ENCODE results near the gene BAIAP2L1. TPM values are rescaled to one million over a fixed set of nuclear protein-coding genes. Genes with fewer than 3 reads are reported as not detected.

Gene BAIAP2L1
- total RNA-seq, 6 experiments from 2014 or later: 9.1 to 29.5 (median 25.2) TPM

DNA sequence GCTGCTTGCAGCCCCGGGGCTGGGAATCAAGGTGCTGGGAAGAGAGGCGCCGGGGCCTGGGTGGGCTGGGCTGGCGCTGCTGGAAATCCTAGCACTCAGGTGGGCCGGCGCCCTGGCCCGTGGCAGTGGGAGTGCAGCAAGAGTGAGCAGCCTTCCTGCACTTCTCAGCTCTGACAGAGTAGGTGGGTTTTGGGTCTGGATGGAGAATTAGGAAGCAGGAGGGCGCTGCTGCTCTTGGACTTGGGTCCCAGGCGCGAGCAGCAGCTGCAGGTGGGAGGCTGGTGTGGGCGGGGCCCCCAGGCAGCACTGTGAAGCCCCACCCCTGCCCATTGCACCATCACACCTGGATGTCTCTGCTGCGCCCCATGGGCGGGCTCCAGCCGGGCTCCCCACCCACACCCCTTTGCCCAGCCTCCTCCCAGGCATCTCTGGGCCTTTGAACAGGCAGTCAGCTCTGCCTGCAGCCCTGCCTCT, 113.4 kb downstream of the BAIAP2L1 start:
- Histone ChIP-seq H3K4me1 (peaks cover 0 to 54% (median 18%) of the 10 kb centered on the region in 4 donors), H3K27me3 (no peaks in the 10 kb centered on the region), H3K27ac (peak overlapping the region in 1 of 3 donors; percentile 98), H3K4me3 (no peak overlapping the region), H3K36me3 (peaks cover 0 to 22% (median 13%) of the 10 kb centered on the region in 4 donors), H3K9me3 (no peaks in the 10 kb centered on the region)
- ATAC-seq: peak; percentile 8 to 17 (median 10)
- intact Hi-C loops (cut with DNase I): no loop called here
- WGBS (ENCODE audit: insufficient coverage, low coverage, low lambda C conversion rate, missing lambda C conversion rate): no CpG with 5 or more reads among the region's 14 CpGs
- no peak for TF ChIP-seq POLR2A (IDR thresholded peaks at IDR 0.05)
- TF ChIP-seq, protein P1, sequence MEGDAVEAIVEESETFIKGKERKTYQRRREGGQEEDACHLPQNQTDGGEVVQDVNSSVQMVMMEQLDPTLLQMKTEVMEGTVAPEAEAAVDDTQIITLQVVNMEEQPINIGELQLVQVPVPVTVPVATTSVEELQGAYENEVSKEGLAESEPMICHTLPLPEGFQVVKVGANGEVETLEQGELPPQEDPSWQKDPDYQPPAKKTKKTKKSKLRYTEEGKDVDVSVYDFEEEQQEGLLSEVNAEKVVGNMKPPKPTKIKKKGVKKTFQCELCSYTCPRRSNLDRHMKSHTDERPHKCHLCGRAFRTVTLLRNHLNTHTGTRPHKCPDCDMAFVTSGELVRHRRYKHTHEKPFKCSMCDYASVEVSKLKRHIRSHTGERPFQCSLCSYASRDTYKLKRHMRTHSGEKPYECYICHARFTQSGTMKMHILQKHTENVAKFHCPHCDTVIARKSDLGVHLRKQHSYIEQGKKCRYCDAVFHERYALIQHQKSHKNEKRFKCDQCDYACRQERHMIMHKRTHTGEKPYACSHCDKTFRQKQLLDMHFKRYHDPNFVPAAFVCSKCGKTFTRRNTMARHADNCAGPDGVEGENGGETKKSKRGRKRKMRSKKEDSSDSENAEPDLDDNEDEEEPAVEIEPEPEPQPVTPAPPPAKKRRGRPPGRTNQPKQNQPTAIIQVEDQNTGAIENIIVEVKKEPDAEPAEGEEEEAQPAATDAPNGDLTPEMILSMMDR (IDR thresholded peaks at IDR 0.05): no peak
- DNase-seq: peak; percentile 57 to 73 (median 58)

GRCh38 chr7:98286701-98287485, 114.0 kb downstream of the BAIAP2L1 start:
- Histone ChIP-seq H3K27ac (peak overlapping the region; percentile 48 to 98 (median 95)), H3K27me3 (no peaks in the 10 kb centered on the region), H3K4me3 (no peak overlapping the region), H3K4me1 (peaks cover 0 to 54% (median 18%) of the 10 kb centered on the region in 4 donors), H3K9me3 (no peaks in the 10 kb centered on the region), H3K36me3 (peaks cover 0 to 16% (median 7%) of the 10 kb centered on the region in 4 donors)
- no peak for DNase-seq
- TF ChIP-seq POLR2A (IDR thresholded peaks at IDR 0.05): no peak
- WGBS (ENCODE audit: insufficient coverage, low coverage, low lambda C conversion rate, missing lambda C conversion rate): 45% methylated on average over 4 of the region's 21 CpGs
- intact Hi-C loops (cut with DNase I): no loop called here
- no peak for ATAC-seq

DNA sequence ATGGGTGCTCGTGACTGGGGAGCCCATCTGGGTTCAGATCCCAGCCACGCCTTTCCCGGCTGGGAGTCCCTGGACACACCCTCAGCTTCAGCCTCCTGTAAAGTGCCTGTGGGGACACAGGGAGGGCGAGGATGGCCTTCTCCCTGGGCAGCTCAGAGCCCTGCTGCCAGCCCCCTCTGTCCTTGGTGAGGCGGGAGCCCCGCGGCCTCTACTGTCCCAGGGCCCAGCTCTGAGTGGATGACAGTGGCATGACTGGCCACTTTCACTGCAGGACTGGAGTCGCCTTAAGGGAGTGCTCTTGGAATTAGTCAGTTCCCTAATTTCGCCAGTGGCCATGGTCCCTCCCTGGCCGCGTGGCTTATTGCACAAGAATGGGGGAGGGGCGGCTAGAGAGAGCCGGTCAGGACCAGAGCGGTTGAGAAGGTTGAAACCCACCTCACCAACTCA, 114.8 kb downstream of the BAIAP2L1 start:
- DNase-seq: peak; percentile 76 to 83 (median 77)
- peak; percentile 58 for TF ChIP-seq POLR2A (IDR thresholded peaks at IDR 0.05)
- TF ChIP-seq, protein P1 (IDR thresholded peaks at IDR 0.05): no peak
- peak overlapping the region in 2 of 3 donors; percentile 82 to 90 for H3K4me3 ChIP-seq
- H3K36me3 ChIP-seq: peaks cover 0 to 10% (median under 1%) of the 10 kb centered on the region in 4 donors
- intact Hi-C loops (cut with DNase I): no loop called here
- peak; percentile 12 to 36 (median 18) for ATAC-seq
- no peaks in the 10 kb centered on the region for H3K27me3 ChIP-seq
- WGBS (ENCODE audit: insufficient coverage, low coverage, low lambda C conversion rate, missing lambda C conversion rate): 33% methylated on average over 3 of the region's 14 CpGs
- peak overlapping the region; percentile 95 to 98 (median 98) for H3K27ac ChIP-seq
- peaks cover 0 to 54% (median 18%) of the 10 kb centered on the region in 4 donors for H3K4me1 ChIP-seq
- no peaks in the 10 kb centered on the region for H3K9me3 ChIP-seq

DNA sequence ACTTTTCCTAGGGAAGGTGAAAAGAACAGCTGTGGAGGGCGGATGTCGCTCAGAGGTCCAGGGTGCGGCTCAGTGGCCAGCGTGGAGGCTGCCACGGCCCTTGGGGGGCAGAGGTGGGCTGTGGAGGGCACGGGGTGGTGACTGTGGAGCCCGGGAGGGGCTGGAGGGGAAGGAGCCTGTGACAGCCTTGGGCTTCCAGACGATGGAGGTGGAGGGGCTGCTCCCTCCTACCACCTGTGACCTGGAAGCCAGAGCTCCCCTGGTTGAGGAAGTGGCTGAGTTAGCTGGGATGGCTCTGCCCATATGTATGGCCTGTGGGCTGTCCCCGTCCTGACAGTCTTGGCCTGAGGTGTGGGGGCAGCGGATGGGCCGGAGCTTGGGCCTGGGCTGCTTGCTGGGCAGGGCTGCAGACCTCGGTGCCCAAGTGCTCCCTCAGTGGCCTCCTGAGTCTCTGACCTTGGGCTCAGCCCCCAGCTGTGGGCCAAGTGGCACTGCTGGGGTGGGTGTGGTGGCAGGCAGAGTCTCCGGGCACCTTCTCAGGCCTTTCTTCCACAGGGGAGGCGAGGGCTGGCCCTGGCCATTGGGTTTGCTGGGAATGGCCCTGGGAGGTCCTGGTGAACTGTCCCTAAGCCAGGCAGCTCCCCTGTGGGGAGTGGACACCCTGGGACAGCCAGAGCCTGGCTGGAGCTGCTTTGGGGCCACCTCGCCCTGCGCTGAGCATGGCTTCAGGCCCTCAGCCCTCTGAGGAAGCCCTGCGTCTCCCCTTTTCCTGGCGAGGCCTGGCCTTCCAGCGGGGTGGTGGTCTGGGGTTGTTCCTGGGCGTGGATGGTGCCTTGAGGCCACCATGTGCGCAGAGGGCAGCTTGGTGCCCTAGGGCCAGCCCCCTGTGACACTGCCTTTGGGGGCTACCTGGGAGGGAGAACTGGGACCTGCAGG, 115.5 kb downstream of the BAIAP2L1 start:
- H3K36me3 ChIP-seq: peaks cover 0 to 5% (median 0%) of the 10 kb centered on the region in 4 donors
- intact Hi-C loops (cut with DNase I): no loop called here
- H3K4me3 ChIP-seq: peak overlapping the region; percentile 63 to 90 (median 82)
- H3K27me3 ChIP-seq: no peaks in the 10 kb centered on the region
- peaks cover 0 to 54% (median 18%) of the 10 kb centered on the region in 4 donors for H3K4me1 ChIP-seq
- WGBS (ENCODE audit: insufficient coverage, low coverage, low lambda C conversion rate, missing lambda C conversion rate): 55% methylated on average over 11 of the region's 21 CpGs
- ATAC-seq (no peak), DNase-seq (no peak)
- H3K9me3 ChIP-seq: no peaks in the 10 kb centered on the region
- H3K27ac ChIP-seq: peak overlapping the region; percentile 95 to 98 (median 98)
- TF ChIP-seq, protein P1 (IDR thresholded peaks at IDR 0.05): no peak
- TF ChIP-seq POLR2A (IDR thresholded peaks at IDR 0.05): no peak

All from right lobe of liver (tissue), 6 donors.